GM12874 (cell line): ENCODE measurements around the gene ENPP4.

Source experiments
- TF ChIP-seq, protein P1 (sequence below): IDR thresholded peaks from 2 replicates; pipeline ENCODE4 v1.5.1; 2011; ENCODE audit warnings: low read depth, mild to moderate bottlenecking, control low read depth, low read length, moderate library complexity; ENCODE audit not compliant: insufficient read depth

ENPP4 gene

DNA sequence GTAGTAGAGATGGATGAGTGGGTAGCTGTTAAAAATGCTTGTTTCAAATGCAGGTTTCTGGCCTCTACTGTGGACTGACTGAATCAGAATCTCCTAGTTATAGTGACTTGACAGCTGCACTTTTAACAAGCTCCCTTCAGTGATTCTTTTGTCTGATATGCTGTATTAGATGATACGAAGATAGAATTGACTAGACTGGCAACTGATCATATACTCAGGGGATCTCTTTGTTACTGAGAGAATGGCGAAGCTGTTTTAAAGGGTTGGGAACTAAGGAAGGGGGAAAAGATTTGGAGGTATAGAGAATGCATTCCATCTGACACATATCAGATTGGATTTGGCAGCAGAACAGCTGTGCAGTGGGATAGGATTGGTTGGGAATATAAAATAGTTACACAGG lies 7.0 kb downstream of the ENPP4 start:
- TF ChIP-seq, protein P1, sequence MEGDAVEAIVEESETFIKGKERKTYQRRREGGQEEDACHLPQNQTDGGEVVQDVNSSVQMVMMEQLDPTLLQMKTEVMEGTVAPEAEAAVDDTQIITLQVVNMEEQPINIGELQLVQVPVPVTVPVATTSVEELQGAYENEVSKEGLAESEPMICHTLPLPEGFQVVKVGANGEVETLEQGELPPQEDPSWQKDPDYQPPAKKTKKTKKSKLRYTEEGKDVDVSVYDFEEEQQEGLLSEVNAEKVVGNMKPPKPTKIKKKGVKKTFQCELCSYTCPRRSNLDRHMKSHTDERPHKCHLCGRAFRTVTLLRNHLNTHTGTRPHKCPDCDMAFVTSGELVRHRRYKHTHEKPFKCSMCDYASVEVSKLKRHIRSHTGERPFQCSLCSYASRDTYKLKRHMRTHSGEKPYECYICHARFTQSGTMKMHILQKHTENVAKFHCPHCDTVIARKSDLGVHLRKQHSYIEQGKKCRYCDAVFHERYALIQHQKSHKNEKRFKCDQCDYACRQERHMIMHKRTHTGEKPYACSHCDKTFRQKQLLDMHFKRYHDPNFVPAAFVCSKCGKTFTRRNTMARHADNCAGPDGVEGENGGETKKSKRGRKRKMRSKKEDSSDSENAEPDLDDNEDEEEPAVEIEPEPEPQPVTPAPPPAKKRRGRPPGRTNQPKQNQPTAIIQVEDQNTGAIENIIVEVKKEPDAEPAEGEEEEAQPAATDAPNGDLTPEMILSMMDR = no peak

DNA sequence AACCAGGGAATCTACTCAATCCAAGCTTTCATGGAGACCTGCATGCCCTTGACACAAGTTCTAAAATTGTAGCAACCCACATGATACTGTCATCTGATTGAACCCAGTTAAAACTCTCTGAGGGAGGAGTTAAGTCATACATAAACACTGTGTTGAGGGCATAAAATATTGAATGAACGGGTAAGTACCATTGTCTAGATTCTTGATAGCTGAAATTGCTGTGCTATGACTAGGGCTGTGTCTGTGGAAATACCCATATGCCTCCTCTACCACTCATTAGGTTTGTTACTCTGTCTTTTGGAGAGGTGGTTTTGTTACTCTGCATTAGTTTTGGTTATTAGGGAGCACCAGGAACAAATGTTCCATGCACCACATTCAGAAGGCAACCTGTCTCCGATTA lies 7.6 kb downstream of the ENPP4 start:
- TF ChIP-seq, protein P1 = no peak

DNA sequence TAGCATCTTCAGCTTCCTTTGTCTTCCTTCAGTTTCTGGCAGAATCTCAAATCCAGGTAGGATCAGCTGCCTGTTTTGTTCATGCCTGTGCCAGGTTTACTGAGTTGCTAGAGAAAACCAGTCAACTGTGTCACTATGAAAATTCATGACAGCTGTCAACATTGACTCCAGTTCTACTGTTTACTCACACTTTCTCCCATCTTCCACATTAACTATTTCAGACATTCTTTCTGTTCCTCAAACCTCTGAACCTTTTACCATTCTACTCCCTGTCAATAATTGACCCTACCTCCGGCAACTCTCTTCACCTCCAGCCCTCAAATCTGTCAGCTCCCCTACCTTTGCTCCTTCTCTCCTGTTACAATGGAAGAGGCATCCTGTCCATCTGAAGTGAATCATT lies 8.5 kb downstream of the ENPP4 start:
- TF ChIP-seq, protein P1 = no peak

DNA sequence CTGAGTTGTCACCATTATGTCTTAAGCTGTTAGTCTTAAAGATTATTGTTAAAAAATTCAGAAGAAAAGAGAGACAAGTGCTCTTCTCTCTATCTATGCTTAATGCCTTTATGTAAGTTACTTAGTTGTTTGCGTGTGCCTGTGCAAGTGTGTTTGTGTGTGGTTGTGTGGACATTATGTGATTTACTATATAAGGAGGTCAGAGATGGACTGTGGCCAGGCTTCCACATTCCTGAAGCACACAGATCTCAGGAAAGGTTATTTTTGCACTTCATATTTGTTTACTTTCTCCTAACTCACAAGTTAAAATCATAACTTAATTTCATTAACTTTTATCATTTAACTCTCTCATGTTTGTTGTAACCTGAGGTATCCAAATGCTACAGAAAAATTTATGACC lies 14.5 kb downstream of the ENPP4 start:
- TF ChIP-seq, protein P1 = no peak

DNA sequence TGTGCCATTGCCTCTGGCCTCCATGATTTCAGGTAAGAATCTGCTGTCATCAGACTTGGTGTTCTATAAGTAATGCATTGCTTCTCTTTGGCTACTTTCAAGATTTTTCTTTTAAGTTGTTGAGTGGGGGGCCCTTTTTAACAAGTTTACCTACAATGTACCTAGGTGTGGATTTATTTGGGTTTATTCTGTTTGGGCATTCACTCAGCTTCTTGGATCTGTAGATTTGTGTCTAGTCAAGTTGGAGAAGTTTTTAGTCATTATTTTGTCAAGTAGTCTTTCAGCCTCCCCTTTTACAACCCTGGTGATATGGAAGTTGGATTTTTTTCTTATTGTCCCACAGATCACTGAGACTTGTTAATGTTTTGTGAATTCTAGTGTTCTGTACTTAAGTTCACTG lies 26.9 kb downstream of the ENPP4 start:
- TF ChIP-seq, protein P1 = no peak

DNA sequence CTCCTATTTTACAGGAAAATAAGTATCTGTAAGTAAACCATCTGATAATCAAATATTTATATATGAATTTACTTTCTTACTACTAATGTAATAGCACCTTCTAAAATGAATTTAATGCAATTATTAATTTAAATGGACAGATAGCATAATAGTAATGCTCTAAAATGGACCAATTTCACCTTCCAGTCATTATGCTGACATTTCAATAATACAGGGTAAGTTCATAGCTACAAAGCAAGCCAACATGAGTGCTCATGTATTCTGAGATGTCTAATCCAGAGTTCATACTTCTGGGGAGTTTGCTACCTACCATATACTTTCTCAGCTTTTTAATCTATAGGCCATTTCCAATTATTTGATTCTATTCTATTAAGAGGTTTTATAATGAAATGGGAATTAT lies 29.4 kb downstream of the ENPP4 start:
- TF ChIP-seq, protein P1 = no peak

DNA sequence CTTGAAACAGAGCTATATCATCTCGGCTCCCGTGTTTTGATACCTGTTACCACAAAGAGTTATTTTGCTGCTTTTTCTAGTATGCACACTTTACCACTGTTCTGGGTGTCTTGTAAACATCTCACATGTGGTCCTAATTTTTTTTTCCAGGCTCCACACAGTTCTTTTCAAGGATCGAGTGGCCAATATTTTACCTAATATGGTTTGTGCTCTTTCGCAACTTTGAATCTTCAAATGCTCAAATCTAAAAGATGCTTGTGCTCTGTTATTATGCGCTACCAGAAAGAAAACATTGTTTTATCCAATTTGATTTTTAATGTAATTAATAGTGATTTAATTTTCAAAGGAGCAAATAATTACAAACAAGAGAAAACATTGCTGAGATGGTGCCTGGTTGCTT lies 30.3 kb downstream of the ENPP4 start:
- TF ChIP-seq, protein P1 = no peak
